ENCODE results near the gene TOX2. TPM values are rescaled to one million over a fixed set of nuclear protein-coding genes. Genes with fewer than 3 reads are reported as not detected.
"Not testable (repeated sequence)": the region's sequence is repeated elsewhere in the genome, so short reads cannot be mapped to it uniquely, and the experiment has no call there.

Gene TOX2
- total and polyA plus RNA-seq, 2 of the 8 experiments (the other 6 are each of a cell fraction or from before 2014, with no cell fraction given): 1.8 to 3.4 TPM

- H2AK5ac ChIP-seq (ENCODE audit: low read depth, low read length); H2BK12ac ChIP-seq (ENCODE audit: low read depth, low read length); H3K4me1 ChIP-seq (replicated peaks in 1 of 4; ENCODE audit: control insufficient read depth in 3 of 4, insufficient read depth in 4 of 4, low read length in 3 of 4); H3K23ac ChIP-seq (ENCODE audit: insufficient read length); H4K20me1 ChIP-seq (replicated peaks in 1 of 2; ENCODE audit: control insufficient read depth in 1 of 2, insufficient read depth in 2 of 2, low read length in 2 of 2); H3K56ac ChIP-seq (replicated peaks; ENCODE audit: insufficient read length, low read depth, low read length); H4K91ac ChIP-seq (replicated peaks; ENCODE audit: insufficient read length, low read length); H3K14ac ChIP-seq (ENCODE audit: insufficient read length); H3K79me2 ChIP-seq (ENCODE audit: control insufficient read depth in 1 of 2, insufficient read depth in 2 of 2, low read length in 2 of 2); POLR2A ChIA-PET (ENCODE audit: partially characterized antibody); H3K79me1 ChIP-seq (ENCODE audit: low read depth, low read length); H3K4me3 ChIP-seq (ENCODE audit: extremely low read depth in 1 of 4, insufficient read depth in 2 of 4, low read depth in 3 of 4, low read length in 4 of 4); H3K27me3 ChIP-seq (replicated peaks in 1 of 4; ENCODE audit: control insufficient read depth in 3 of 4, extremely low read depth in 1 of 4, insufficient read depth in 3 of 4, low read length in 3 of 4); H3K18ac ChIP-seq (ENCODE audit: extremely low read depth, low read length); H2BK20ac ChIP-seq (ENCODE audit: low read length); H2BK15ac ChIP-seq (ENCODE audit: low read length); H3K4me2 ChIP-seq (ENCODE audit: insufficient read depth in 1 of 2, low read depth in 2 of 2, low read length in 2 of 2); H3K23me2 ChIP-seq (ENCODE audit: low read depth, low read length); DNase-seq (ENCODE audit: low read depth in 1 of 2, low spot score in 2 of 2); H3K36me3 ChIP-seq (ENCODE audit: control insufficient read depth in 2 of 4, insufficient read depth in 4 of 4, low read length in 3 of 4); H4K8ac ChIP-seq (ENCODE audit: extremely low read depth, insufficient read depth, low read length); FAIRE-seq; H2BK5ac ChIP-seq (ENCODE audit: low read depth, low read length); H3K9ac ChIP-seq (replicated peaks in 1 of 4; ENCODE audit: extremely low read depth in 1 of 4, low read depth in 3 of 4, low read length in 3 of 4); CTCF ChIA-PET (ENCODE audit: partially characterized antibody); H4K5ac ChIP-seq (ENCODE audit: insufficient read length, low read depth, low read length); H3K9me3 ChIP-seq (ENCODE audit: insufficient read depth in 2 of 2, low read depth in 1 of 2, low read length in 1 of 2); H3K4ac ChIP-seq (replicated peaks; ENCODE audit: insufficient read length, low read depth, low read length); H2AFZ ChIP-seq (ENCODE audit: low read length); H2BK120ac ChIP-seq (replicated peaks; ENCODE audit: low read depth, low read length); H3K27ac ChIP-seq (ENCODE audit: low read depth, low read length): not testable (repeated sequence)
- 88% methylated on average over 5 of the region's 5 CpGs; no CpG with 5 or more reads in 1 of the 2 experiments for WGBS, 2 experiments (ENCODE audit: extremely low coverage in 1 of 2, insufficient coverage in 1 of 2, insufficient read length in 1 of 2, insufficient replicate concordance in 2 of 2, low coverage in 1 of 2, low lambda C conversion rate in 2 of 2, missing lambda C conversion rate in 1 of 2)
These were observed 130.1 kb downstream of the TOX2 start for GRCh38 chr20:44044712-44045111.

Measured in H1 (cell line).